RWPE2 (cell line): ENCODE results near the gene ZNF787.

Source experiments
- ATAC-seq: fragments of 200-7000 bp; cut with Tn5 transposase; 3 replicates; pipeline ENCODE4 v1.9.1; 2021; ENCODE audit warnings: low read depth
- DNase-seq: peaks from one replicate; pipeline ENCODE4 v3.0.0-alpha.2; 2020; ENCODE audit warnings: low spot score
- H3K27ac ChIP-seq: fragments of 450-650 bp; 2 replicates; pipeline ENCODE4 v1.5.1; 2017; ENCODE audit warnings: mild to moderate bottlenecking; ENCODE audit not compliant: poor library complexity, severe bottlenecking
- H3K27me3 ChIP-seq: fragments of 250-450 bp; sonication (Bioruptor Pico); 2 replicates; pipeline ENCODE4 v1.5.1; 2021; ENCODE audit warnings: mild to moderate bottlenecking, moderate library complexity; ENCODE audit not compliant: insufficient read depth, poor library complexity, severe bottlenecking
- H3K36me3 ChIP-seq: fragments of 250-450 bp; sonication (Bioruptor Pico); 2 replicates; pipeline ENCODE4 v1.5.1; 2020; ENCODE audit warnings: low read depth, mild to moderate bottlenecking, moderate library complexity
- H3K4me1 ChIP-seq: fragments of 250-450 bp; sonication (Bioruptor Pico); 2 replicates; pipeline ENCODE4 v1.5.1; 2021; ENCODE audit warnings: mild to moderate bottlenecking, moderate library complexity; ENCODE audit not compliant: insufficient read depth, poor library complexity, severe bottlenecking
- H3K4me3 ChIP-seq: fragments of 250-450 bp; sonication (Bioruptor Pico); 2 replicates; pipeline ENCODE4 v1.5.1; 2021; ENCODE audit warnings: mild to moderate bottlenecking, moderate library complexity; ENCODE audit not compliant: severe bottlenecking
- H3K9me3 ChIP-seq: fragments of 250-450 bp; sonication (Bioruptor Pico); 2 replicates; pipeline ENCODE4 v1.5.1; 2021; ENCODE audit warnings: mild to moderate bottlenecking, moderate library complexity; ENCODE audit not compliant: severe bottlenecking
- TF ChIP-seq, protein P1 (sequence below): fragments of 450-650 bp; IDR thresholded peaks from one replicate; pipeline ENCODE4 v1.5.1; 2017; ENCODE audit warnings: mild to moderate bottlenecking, moderate library complexity; ENCODE audit not compliant: poor library complexity, severe bottlenecking

Gene ZNF787

DNA sequence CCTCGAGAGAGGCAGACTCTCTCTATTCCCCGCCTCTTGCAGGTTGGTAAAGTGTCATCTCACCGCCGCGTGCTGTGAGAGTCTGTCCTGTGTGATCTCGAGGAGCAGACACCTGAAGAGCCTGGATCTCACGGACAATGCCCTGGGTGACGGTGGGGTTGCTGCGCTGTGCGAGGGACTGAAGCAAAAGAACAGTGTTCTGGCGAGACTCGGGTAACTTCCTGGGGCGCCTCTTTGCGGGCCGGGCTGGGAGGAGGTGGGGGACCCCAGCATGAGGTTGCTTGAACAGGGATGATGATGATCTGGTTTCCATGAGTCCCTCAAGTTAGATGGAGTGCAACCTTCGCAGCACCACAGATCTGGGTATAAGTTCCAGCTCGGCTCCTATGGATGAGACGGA is 67.5 kb downstream of the ZNF787 start:
- ATAC-seq (no peak), DNase-seq (no peak)
- Histone ChIP-seq H3K27me3 (no peaks in the 10 kb centered on the region), H3K4me3 (no peak overlapping the region), H3K36me3 (no peaks in the 10 kb centered on the region), H3K27ac (no peak overlapping the region), H3K4me1 (no peaks in the 10 kb centered on the region), H3K9me3 (no peaks in the 10 kb centered on the region)
- TF ChIP-seq, protein P1, sequence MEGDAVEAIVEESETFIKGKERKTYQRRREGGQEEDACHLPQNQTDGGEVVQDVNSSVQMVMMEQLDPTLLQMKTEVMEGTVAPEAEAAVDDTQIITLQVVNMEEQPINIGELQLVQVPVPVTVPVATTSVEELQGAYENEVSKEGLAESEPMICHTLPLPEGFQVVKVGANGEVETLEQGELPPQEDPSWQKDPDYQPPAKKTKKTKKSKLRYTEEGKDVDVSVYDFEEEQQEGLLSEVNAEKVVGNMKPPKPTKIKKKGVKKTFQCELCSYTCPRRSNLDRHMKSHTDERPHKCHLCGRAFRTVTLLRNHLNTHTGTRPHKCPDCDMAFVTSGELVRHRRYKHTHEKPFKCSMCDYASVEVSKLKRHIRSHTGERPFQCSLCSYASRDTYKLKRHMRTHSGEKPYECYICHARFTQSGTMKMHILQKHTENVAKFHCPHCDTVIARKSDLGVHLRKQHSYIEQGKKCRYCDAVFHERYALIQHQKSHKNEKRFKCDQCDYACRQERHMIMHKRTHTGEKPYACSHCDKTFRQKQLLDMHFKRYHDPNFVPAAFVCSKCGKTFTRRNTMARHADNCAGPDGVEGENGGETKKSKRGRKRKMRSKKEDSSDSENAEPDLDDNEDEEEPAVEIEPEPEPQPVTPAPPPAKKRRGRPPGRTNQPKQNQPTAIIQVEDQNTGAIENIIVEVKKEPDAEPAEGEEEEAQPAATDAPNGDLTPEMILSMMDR, result no peak
